Measurements from ENCODE around the gene RMDN2. TPM values are rescaled to one million over a fixed set of nuclear protein-coding genes. Genes with fewer than 3 reads are reported as not detected.
"Not testable (repeated sequence)": the region's sequence is repeated elsewhere in the genome, so short reads cannot be mapped to it uniquely, and the experiment has no call there.

Gene RMDN2
- polyA plus RNA-seq, 1 experiment: 3.4 TPM

DNA sequence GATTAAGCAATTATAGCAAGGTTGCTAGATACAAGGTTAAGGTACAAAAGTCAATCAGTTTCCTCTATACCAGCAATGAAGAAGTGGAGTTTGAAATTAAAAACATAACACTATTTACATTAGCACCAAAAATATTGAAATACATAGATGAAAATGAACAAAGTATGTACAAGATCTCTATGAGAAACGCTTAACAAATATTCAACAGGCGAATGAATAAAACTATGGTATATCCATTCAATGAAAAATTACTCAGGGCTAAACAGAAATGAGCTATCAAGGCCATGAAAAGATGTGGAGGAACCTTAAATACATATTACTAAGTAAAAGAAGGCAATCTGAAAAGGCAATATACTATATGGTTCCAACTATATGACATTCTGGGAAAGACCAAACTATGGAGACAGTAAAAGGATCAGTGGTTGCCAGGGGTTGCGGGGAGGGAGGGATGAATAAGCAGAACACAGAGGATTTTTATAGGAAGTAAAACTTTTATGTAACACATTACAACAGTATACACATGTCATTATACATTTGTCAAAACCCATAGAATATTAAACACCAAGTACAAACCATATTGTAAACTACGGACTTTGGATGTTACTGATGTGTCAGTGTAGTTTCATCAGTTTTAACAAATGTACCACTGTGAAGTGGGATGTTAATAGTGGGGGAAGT lies 62.1 kb downstream of the RMDN2 start:
- H3K27me3 ChIP-seq (ENCODE audit: control insufficient read depth, insufficient read depth, low read length): no peaks in the 10 kb centered on the region
- no peaks in the 10 kb centered on the region for H3K36me3 ChIP-seq (ENCODE audit: control insufficient read depth, insufficient read depth, low read length)
- DNase-seq (ENCODE audit: low read depth): no peak
- ChIA-PET CTCF (interaction anchor here (1.0 to 1.5 kb wide), 2 partner anchors 129 to 287 kb away, joined by 3 read pairs; no protein-coding TSS in a partner anchor), POLR2A (no interaction called here)
- TF ChIP-seq, protein P1, sequence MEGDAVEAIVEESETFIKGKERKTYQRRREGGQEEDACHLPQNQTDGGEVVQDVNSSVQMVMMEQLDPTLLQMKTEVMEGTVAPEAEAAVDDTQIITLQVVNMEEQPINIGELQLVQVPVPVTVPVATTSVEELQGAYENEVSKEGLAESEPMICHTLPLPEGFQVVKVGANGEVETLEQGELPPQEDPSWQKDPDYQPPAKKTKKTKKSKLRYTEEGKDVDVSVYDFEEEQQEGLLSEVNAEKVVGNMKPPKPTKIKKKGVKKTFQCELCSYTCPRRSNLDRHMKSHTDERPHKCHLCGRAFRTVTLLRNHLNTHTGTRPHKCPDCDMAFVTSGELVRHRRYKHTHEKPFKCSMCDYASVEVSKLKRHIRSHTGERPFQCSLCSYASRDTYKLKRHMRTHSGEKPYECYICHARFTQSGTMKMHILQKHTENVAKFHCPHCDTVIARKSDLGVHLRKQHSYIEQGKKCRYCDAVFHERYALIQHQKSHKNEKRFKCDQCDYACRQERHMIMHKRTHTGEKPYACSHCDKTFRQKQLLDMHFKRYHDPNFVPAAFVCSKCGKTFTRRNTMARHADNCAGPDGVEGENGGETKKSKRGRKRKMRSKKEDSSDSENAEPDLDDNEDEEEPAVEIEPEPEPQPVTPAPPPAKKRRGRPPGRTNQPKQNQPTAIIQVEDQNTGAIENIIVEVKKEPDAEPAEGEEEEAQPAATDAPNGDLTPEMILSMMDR (IDR thresholded peaks at IDR 0.05; ENCODE audit: insufficient read depth, low read depth, low read length): no peak
- no peak overlapping the region for H3K4me3 ChIP-seq (ENCODE audit: low read depth, low read length)

DNA sequence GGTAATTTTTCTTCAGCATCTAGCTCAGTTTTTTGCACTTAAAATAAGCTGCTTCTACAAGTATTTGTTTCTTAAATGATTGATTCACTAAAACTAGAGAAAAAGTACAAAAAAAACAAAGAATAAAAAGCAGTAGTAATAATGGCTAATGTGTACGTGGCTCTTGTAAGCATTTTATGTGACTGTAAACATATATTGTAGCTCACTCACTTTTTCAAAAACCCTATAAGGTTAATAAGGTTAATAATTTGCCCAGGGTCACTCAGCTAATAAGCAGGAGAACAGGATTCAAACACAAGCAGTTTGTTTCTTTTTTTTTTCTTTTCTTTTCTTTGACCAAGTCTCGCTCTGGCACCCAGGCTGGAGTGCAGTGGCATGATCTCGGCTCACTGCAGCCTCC lies 67.5 kb downstream of the RMDN2 start:
- TF ChIP-seq, protein P1 (IDR thresholded peaks at IDR 0.05; ENCODE audit: insufficient read depth, low read depth, low read length): no peak
- no peaks in the 10 kb centered on the region for H3K27me3 ChIP-seq (ENCODE audit: control insufficient read depth, insufficient read depth, low read length)
- no peaks in the 10 kb centered on the region for H3K36me3 ChIP-seq (ENCODE audit: control insufficient read depth, insufficient read depth, low read length)
- no peak for DNase-seq (ENCODE audit: low read depth)
- no peak overlapping the region for H3K4me3 ChIP-seq (ENCODE audit: low read depth, low read length)
- CTCF ChIA-PET: interaction anchor here (1.8 to 2.1 kb wide), 2 partner anchors 280 to 282 kb away, joined by 6 to 11 read pairs; no protein-coding TSS in a partner anchor
- POLR2A ChIA-PET: no interaction called here

DNA sequence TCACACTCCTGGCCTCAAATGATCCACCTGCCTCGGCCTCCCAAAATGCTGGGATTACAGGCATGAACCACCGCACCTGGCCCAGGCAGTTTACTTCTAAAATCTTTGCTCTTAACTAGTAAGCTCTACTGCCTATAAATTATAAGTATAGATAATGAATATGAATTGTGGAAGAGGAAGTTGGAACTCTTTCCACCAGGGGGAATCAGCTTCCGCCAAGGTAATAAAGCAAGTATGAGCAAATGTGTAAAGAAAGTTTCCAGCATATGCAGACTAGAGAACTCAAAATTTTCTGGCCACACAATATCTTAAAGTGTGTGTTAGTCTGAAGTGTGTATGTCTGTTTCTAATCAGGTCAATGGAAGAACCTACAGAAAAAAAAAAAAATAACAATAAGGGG lies 68.1 kb downstream of the RMDN2 start:
- CTCF ChIA-PET: interaction anchor here (1.0 to 2.1 kb wide), 4 partner anchors 11 to 282 kb away, joined by 3 to 11 read pairs (median 6); no protein-coding TSS in a partner anchor
- POLR2A ChIA-PET: interaction anchor here (0.7 kb wide), 1 partner anchor 130 kb away, joined by 5 read pairs; no protein-coding TSS in a partner anchor
- H3K27me3 ChIP-seq (ENCODE audit: control insufficient read depth, insufficient read depth, low read length): no peaks in the 10 kb centered on the region
- H3K4me3 ChIP-seq (ENCODE audit: low read depth, low read length): no peak overlapping the region
- TF ChIP-seq, protein P1 (IDR thresholded peaks at IDR 0.05; ENCODE audit: insufficient read depth, low read depth, low read length): no peak
- no peak for DNase-seq (ENCODE audit: low read depth)
- no peaks in the 10 kb centered on the region for H3K36me3 ChIP-seq (ENCODE audit: control insufficient read depth, insufficient read depth, low read length)

DNA sequence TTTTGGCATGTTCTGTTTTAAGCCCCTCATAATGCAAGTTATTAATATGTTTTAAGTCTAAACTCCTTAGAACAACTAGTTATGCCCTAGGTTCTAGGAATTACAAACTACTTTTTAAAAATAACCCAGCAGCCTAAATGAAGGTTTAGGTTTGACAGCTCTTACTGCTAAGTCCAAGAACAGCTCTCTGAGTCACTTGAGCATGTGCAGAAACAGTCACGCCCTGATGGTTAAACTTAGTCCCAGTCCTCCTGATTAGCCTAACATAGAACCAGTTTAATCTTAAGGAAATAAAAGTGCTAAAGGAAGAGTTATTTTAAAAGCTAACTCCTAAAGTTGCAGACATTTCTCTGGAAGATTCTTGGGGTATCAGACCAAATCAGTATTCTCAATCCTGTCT lies 72.5 kb downstream of the RMDN2 start:
- no peaks in the 10 kb centered on the region for H3K27me3 ChIP-seq (ENCODE audit: control insufficient read depth, insufficient read depth, low read length)
- no peak overlapping the region for H3K4me3 ChIP-seq (ENCODE audit: low read depth, low read length)
- TF ChIP-seq, protein P1 (IDR thresholded peaks at IDR 0.05; ENCODE audit: insufficient read depth, low read depth, low read length): no peak
- no peaks in the 10 kb centered on the region for H3K36me3 ChIP-seq (ENCODE audit: control insufficient read depth, insufficient read depth, low read length)
- no peak for DNase-seq (ENCODE audit: low read depth)
- POLR2A ChIA-PET: no interaction called here
- CTCF ChIA-PET: interaction anchor here (1.2 kb wide), 1 partner anchor 16 kb away, joined by 7 read pairs; no protein-coding TSS in a partner anchor

DNA sequence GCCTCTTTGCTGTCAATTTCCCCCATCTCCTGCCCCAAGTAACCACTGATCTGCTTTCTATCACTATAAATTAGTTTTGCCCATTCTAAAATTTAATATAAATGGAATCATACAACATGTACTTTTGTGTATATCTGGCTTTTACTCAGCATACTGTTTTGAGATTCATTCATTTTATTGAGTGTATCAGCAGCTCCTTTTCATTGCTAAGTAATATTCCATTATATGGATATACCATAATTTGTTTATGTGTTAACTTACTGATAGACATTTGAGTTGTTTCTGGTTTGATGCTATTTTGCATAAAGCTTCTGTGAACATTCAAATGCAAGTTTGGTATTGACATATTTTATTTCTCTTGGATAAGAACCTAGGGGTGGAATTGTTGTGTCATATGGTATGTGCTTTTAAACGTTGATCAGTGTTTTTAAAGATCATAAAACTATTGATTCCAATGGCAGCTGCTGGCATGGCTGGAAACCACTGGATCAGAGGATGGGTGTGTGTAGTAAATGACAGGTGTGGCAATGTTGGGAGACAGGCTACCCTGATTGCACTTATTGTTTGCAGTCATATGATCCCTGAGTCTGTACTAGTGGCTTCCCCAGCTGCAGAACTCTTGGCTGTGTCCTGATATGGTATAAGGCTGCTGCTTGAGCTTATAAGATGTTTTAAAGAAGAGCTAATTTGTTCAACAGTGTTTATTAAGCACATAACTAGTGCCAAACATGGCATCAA lies 75.6 kb downstream of the RMDN2 start:
- Histone ChIP-seq H3K4me3 (ENCODE audit: low read depth, low read length) (no peak overlapping the region), H3K36me3 (ENCODE audit: control insufficient read depth, insufficient read depth, low read length) (no peaks in the 10 kb centered on the region), H3K27me3 (ENCODE audit: control insufficient read depth, insufficient read depth, low read length) (no peaks in the 10 kb centered on the region)
- ChIA-PET CTCF (interaction anchor here (0.5 kb wide), 1 partner anchor 74 kb away, joined by 3 read pairs; no protein-coding TSS in a partner anchor), POLR2A (no interaction called here)
- no peak for DNase-seq (ENCODE audit: low read depth)
- TF ChIP-seq, protein P1 (IDR thresholded peaks at IDR 0.05; ENCODE audit: insufficient read depth, low read depth, low read length): no peak

DNA sequence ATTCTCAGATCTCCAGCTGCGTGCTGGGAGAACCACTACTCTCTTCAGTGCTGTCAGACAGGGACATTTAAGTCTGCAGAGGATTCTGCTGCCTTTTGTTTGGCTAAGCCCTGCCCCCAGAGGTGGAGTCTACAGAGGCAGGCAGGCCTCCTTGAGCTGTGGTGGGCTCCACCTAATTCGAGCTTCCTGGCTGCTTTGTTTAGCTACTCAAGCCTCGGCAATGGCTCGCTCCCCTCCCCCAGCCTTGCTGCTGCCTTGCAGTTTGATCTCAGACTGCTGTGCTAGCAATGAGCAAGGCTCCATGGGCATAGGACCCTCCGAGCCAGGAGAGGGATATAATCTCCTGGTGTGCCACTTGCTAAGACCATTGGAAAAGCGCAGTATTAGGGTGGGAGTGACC lies 85.1 kb downstream of the RMDN2 start:
- H3K36me3 ChIP-seq (ENCODE audit: control insufficient read depth, insufficient read depth, low read length); DNase-seq (ENCODE audit: low read depth); CTCF ChIA-PET; POLR2A ChIA-PET; H3K27me3 ChIP-seq (ENCODE audit: control insufficient read depth, insufficient read depth, low read length); H3K4me3 ChIP-seq (ENCODE audit: low read depth, low read length): not testable (repeated sequence)
